ENCODE data around the gene NTMT2.
"Not testable (repeated sequence)": the region's sequence is repeated elsewhere in the genome, so short reads cannot be mapped to it uniquely, and the experiment has no call there.

The NTMT2 gene
- total RNA-seq: 0 reads per million in 2 experiments

- DNase-seq (ENCODE audit: low read depth): no peak
These were observed at the start of gene NTMT2 for GRCh38 chr1:170145770-170146676. Gene NTMT2 (plus strand): TSS chr1:170145959. CDS start chr1:170146108, 149 bp downstream.

GRCh38 chr1:170095976-170096748 lies 49.6 kb upstream of the NTMT2 start:
- DNase-seq (ENCODE audit: low read depth): no peak

GRCh38 chr1:170096806-170097340 lies 48.9 kb upstream of the NTMT2 start:
- DNase-seq (ENCODE audit: low read depth): no peak

- DNase-seq (ENCODE audit: low read depth): no peak
These were observed 48.3 kb upstream of the NTMT2 start for GRCh38 chr1:170097449-170097948.

GRCh38 chr1:170113140-170113539 lies 32.6 kb upstream of the NTMT2 start:
- not testable (repeated sequence) for DNase-seq (ENCODE audit: low read depth)

- DNase-seq (ENCODE audit: low read depth): no peak
These were observed 30.9 kb upstream of the NTMT2 start for GRCh38 chr1:170114906-170115305.

GRCh38 chr1:170122366-170122765 lies 23.4 kb upstream of the NTMT2 start:
- no peak for DNase-seq (ENCODE audit: low read depth)

- DNase-seq (ENCODE audit: low read depth): no peak
These were observed 20.5 kb upstream of the NTMT2 start for GRCh38 chr1:170125269-170125668.

GRCh38 chr1:170126696-170127095 lies 19.1 kb upstream of the NTMT2 start:
- no peak for DNase-seq (ENCODE audit: low read depth)

GRCh38 chr1:170131450-170131849 lies 14.3 kb upstream of the NTMT2 start:
- no peak for DNase-seq (ENCODE audit: low read depth)

GRCh38 chr1:170131984-170132383 lies 13.8 kb upstream of the NTMT2 start:
- DNase-seq (ENCODE audit: low read depth): no peak

- DNase-seq (ENCODE audit: low read depth): no peak
These were observed 11.8 kb upstream of the NTMT2 start for GRCh38 chr1:170133766-170134495.

- no peak for DNase-seq (ENCODE audit: low read depth)
These were observed 11.2 kb upstream of the NTMT2 start for GRCh38 chr1:170134521-170134920.

GRCh38 chr1:170140371-170140770 lies 5.4 kb upstream of the NTMT2 start:
- DNase-seq (ENCODE audit: low read depth): no peak

- no peak for DNase-seq (ENCODE audit: low read depth)
These were observed 698 bp upstream of the NTMT2 start for GRCh38 chr1:170145061-170145460.

GRCh38 chr1:170146720-170147263 lies 1.0 kb downstream of the NTMT2 start:
- no peak for DNase-seq (ENCODE audit: low read depth)

- DNase-seq (ENCODE audit: low read depth): no peak
These were observed 3.5 kb downstream of the NTMT2 start for GRCh38 chr1:170149241-170149640.

- no peak for DNase-seq (ENCODE audit: low read depth)
These were observed 4.3 kb downstream of the NTMT2 start for GRCh38 chr1:170150016-170150415.

- DNase-seq (ENCODE audit: low read depth): no peak
These were observed 5.2 kb downstream of the NTMT2 start for GRCh38 chr1:170150921-170151320.

- DNase-seq (ENCODE audit: low read depth): no peak
These were observed 7.7 kb downstream of the NTMT2 start for GRCh38 chr1:170153417-170153816.

GRCh38 chr1:170155055-170155454 lies 9.3 kb downstream of the NTMT2 start:
- no peak for DNase-seq (ENCODE audit: low read depth)

Data from T follicular helper cell (primary cell).